Memory B cell (primary cell): Measurements from ENCODE around the gene TRIM43B.
"Not testable (repeated sequence)": the region's sequence is repeated elsewhere in the genome, so short reads cannot be mapped to it uniquely, and the experiment has no call there.

ENCODE experiments used
- ATAC-seq: fragments of 150-1000 bp; cut with Tn5 transposase; 2 replicates; pipeline ENCODE4 v1.10.0; 2021; ENCODE audit warnings: low read depth, mild to moderate bottlenecking, moderate library complexity
- DNase-seq, 2 donors: peaks; one replicate each; pipeline ENCODE4 v3.0.0; 2022; ENCODE audit warnings: low spot score in 2 of 2
- H3K27ac Mint-ChIP-seq: one replicate; pipeline ENCODE4 v1.8.0; 2022; ENCODE audit warnings: mild to moderate bottlenecking, moderate library complexity, mixed read lengths
- H3K27me3 Mint-ChIP-seq: one replicate; pipeline ENCODE4 v1.8.0; 2022; ENCODE audit warnings: mixed read lengths
- H3K36me3 Mint-ChIP-seq: one replicate; pipeline ENCODE4 v1.8.0; 2022; ENCODE audit warnings: mild to moderate bottlenecking, mixed read lengths
- H3K4me1 Mint-ChIP-seq: one replicate; pipeline ENCODE4 v1.8.0; 2022; ENCODE audit warnings: mixed read lengths
- H3K4me3 Mint-ChIP-seq: one replicate; pipeline ENCODE4 v1.8.0; 2022; ENCODE audit warnings: mild to moderate bottlenecking, moderate library complexity, mixed read lengths
- H3K9me3 Mint-ChIP-seq: one replicate; pipeline ENCODE4 v1.8.0; 2022; ENCODE audit warnings: mixed read lengths

Gene TRIM43B

DNA sequence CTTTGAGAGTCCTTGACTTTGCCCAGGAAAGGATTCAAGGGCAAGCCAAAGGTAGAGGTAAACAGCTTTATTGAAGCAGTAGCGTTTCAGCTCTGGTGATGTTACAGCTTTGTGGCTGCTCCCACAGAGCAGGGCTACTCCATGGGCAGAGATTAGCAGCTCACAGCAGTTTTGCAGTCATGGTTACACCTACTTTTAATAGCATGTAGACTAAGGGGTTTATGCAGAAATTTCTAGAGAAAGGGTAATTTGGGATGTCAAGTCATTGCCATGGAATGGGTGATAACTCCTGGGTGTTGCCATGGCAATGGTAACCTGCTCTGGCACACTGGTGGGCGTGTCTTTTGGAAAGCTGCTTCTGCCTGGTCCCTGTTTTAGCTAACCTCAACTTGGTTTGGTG is 18.0 kb downstream of the TRIM43B start:
- DNase-seq, H3K4me3 Mint-ChIP-seq, H3K9me3 Mint-ChIP-seq, H3K4me1 Mint-ChIP-seq, H3K27me3 Mint-ChIP-seq, ATAC-seq, H3K36me3 Mint-ChIP-seq, H3K27ac Mint-ChIP-seq: not testable (repeated sequence)

DNA sequence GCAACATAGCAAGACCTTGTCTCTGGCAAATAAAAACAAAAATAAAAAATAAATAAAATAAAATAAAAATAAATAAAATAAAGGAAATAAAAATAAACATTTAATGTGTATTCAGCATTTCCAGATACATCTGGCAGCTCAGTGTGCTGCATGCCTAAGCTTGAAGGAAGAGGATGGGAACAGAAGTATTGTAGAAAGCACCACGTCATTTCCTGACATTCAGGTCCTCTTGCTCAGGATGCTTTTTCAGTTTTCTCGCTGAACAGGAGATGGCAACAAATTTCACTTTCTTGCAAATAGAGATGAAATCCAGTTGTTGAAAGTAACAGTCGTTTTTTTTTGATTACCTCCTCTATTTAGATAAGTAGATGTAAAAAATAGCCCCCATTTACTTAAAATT is 21.3 kb downstream of the TRIM43B start:
- not testable (repeated sequence) for H3K4me1 Mint-ChIP-seq, DNase-seq, H3K36me3 Mint-ChIP-seq, H3K27ac Mint-ChIP-seq, H3K9me3 Mint-ChIP-seq, H3K4me3 Mint-ChIP-seq, ATAC-seq, H3K27me3 Mint-ChIP-seq

DNA sequence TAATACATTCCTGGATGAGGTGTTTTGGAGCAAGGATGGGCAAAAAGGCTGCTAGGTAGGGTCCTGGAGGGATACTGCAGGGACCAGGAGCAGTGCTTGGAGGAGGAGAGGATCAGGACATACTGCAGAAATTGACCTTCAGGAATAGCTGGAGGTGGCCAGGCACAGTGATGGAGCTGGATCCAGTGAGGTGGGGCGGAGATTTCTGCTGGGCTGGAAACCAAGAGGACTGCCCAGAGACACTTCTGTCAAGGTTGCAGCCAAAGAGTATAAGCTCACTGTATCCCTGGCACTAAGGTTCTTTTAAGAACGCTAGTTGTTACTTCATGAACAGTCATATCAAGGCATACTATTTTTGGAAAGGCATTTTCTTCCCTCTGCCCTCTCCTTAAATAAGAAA is 39.2 kb downstream of the TRIM43B start:
- H3K4me1 Mint-ChIP-seq, H3K27me3 Mint-ChIP-seq, ATAC-seq, H3K4me3 Mint-ChIP-seq, H3K27ac Mint-ChIP-seq, H3K36me3 Mint-ChIP-seq, H3K9me3 Mint-ChIP-seq, DNase-seq: not testable (repeated sequence)

DNA sequence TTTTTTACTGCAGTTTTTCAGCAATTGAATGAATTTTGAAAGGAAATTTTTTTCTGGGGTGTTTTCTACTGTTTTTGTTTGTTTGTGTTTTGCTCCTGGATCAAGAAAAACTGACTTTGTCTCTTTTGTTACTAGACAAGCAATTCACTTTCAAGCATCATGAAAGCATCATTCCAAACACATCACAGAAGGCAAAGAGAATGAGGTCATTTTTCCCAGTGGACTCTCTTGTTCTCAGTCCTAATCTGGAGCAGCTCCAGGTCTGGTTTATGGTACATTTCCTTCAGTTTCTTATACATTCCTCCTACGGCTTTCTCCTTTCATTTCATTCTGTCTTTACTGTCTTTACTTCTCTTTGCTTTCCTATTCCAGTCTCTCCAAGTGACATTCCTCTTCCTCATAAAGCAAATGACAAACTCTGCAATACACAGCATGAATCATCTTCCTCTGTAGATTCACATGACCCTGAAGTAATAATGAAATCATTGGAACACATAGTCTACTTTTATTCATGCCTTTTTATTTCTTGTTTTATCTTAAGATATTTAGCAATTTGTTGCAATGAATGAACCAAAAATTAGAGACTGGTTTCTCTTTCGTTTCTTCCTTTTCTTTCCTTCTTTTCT is 42.0 kb downstream of the TRIM43B start:
- not testable (repeated sequence) for H3K4me1 Mint-ChIP-seq, H3K27me3 Mint-ChIP-seq, H3K36me3 Mint-ChIP-seq, H3K27ac Mint-ChIP-seq, H3K9me3 Mint-ChIP-seq, DNase-seq, H3K4me3 Mint-ChIP-seq, ATAC-seq

DNA sequence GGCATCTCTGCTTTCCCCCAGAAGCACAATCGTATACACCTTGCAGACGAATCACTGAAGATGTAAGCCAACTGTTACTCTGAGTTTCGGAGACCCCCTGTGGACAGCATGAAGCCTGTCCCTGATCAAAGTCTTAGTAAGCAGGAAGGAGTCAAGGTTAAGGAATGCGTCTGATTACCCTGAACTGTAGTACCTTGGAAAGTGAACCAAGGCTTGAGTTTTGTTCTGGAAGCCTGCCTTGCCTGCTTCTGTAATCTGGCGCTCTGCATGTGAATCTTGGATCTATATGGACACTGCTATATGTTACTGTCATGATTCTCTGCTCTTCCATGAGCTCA is 48.7 kb downstream of the TRIM43B start:
- not testable (repeated sequence) for H3K4me1 Mint-ChIP-seq, H3K27ac Mint-ChIP-seq, H3K4me3 Mint-ChIP-seq, ATAC-seq, H3K27me3 Mint-ChIP-seq, DNase-seq, H3K36me3 Mint-ChIP-seq, H3K9me3 Mint-ChIP-seq

DNA sequence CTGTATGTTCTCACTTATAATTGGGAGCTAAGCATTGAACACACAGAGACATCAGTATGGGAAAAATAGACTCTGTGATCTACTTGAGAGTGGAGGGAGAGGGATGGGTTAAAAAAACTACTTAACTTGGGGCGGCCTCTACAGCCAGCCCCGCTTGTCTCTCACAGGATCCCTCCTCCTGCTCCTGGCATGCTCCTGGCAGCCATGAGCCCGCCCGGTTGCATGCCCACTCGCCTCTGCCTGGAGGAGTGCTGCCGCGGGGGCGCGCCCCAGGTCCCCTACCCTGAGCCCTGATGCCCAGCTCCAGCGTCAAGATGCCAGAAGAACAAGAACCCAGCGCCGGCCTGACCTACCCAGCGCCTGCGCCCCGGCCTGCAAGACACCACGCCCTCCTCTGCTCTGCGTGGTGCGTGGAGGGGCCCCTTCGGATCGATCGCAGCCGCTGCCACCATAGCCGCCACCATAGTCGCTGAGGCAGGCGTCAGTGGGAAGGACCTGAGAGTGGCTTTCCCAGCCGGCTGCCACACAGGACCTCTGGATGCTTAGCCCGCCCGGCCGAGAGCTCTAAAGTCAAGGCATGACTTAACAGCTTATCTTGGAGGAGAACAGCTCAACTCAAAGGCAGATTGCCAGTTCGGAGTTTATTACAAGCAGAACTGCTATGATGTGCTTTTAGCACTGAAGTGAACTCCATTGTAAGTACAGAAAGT is 49.2 kb downstream of the TRIM43B start:
- H3K9me3 Mint-ChIP-seq, H3K27me3 Mint-ChIP-seq, ATAC-seq, DNase-seq, H3K4me3 Mint-ChIP-seq, H3K27ac Mint-ChIP-seq, H3K4me1 Mint-ChIP-seq, H3K36me3 Mint-ChIP-seq: not testable (repeated sequence)

DNA sequence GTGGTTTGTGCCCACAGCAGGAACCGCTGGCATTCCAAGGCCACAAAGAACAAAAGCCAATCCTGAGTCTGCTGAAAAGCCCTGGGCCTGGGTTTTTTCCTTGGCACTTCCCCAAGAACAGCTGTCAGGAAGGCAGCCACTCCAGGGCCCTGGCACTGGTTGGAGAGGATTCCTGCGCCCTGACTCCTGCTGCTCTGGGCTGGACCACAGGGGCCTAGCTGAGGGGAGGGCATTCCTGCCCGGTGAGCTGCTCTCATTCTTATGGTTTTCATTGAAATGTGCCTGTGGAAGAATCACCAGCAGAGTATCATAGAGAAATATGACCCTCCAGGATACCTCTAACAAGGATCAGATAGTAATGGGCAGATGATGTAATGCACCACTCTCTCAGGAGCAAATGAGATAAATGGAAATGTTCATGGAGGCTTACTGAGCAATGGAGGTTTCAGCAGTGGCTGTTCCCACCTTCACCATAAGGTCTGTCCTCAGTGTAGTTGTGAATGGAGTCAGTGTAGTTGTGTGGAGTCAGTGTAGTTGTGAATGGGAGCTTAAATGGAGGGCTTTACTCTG is 50.0 kb downstream of the TRIM43B start:
- not testable (repeated sequence) for H3K4me1 Mint-ChIP-seq, ATAC-seq, H3K9me3 Mint-ChIP-seq, DNase-seq, H3K4me3 Mint-ChIP-seq, H3K27me3 Mint-ChIP-seq, H3K27ac Mint-ChIP-seq, H3K36me3 Mint-ChIP-seq

DNA sequence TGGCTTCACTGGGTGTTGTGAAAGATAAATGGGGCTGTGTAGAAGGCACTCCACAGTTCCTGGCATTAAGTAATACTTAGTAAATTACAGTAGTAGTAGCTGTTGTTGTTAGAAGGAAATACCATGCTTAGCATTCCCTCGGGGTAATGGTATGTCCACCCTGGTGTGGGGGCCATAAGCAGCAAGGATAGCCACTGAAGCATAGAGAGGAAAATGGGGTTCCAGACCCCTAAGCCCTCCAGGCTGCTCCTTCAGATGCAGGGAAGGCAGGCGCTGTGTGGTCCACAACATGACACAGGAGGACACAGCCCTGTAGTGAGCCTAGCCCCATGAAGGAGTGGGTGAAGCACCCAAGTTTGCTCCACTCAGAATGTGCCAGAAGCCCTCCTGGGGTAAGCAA is 50.6 kb downstream of the TRIM43B start:
- not testable (repeated sequence) for H3K4me3 Mint-ChIP-seq, H3K36me3 Mint-ChIP-seq, H3K4me1 Mint-ChIP-seq, ATAC-seq, H3K9me3 Mint-ChIP-seq, H3K27ac Mint-ChIP-seq, H3K27me3 Mint-ChIP-seq, DNase-seq

DNA sequence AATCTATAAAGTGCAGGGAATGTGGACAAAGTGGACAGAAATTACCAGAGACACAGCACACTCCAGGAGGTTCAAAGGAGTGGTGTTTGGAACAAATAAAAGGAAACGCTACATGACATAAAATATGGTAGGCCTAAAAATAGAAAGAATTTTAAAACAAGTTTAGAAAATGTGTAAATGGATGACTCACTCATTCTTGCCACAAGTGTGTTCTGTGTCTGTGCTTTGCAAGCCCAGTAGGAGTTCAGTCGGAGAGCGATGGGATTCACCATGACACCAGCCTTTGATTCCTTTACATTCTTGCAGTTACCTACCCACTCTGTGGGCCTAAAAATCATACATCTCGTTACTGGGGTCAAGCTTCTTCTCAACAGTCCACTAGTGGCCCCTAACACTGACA is 51.2 kb downstream of the TRIM43B start:
- H3K4me3 Mint-ChIP-seq, H3K4me1 Mint-ChIP-seq, H3K36me3 Mint-ChIP-seq, H3K27me3 Mint-ChIP-seq, DNase-seq, H3K9me3 Mint-ChIP-seq, ATAC-seq, H3K27ac Mint-ChIP-seq: not testable (repeated sequence)

DNA sequence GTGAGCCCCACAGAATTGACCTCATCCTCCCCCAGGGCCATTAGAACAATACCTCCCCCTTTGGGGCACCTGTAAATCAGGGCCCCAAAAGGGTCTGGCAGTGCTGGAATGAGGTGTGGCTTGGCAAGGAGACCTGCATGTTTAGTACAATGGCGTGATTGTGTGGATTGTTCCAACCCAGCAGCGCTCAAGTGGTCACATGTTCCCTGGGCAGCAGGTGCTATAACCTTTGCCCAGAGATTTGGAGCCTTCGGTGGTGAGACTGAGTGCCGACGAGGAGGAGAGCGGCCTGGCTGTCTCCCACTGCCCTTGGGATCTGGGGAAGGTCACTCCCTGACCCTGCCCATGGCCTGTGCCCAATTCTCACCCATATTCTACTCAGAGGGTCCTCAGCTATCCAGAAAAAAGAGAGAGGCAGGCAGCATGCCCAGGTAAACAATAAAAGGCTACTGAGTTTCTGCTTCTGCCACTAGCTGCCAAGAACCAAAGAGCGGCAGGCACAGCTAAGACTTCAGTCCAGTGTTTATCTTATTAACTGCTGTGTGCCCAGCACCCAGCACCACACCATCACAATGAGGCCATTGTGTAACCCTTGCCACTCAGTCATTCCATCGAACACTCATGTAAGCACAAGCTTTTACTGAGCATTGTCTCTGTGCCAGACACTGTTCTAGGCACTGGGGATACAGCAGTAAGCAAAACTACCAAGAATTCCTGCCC is 54.6 kb downstream of the TRIM43B start:
- not testable (repeated sequence) for ATAC-seq, H3K36me3 Mint-ChIP-seq, H3K27ac Mint-ChIP-seq, H3K27me3 Mint-ChIP-seq, H3K4me3 Mint-ChIP-seq, H3K4me1 Mint-ChIP-seq, DNase-seq, H3K9me3 Mint-ChIP-seq

DNA sequence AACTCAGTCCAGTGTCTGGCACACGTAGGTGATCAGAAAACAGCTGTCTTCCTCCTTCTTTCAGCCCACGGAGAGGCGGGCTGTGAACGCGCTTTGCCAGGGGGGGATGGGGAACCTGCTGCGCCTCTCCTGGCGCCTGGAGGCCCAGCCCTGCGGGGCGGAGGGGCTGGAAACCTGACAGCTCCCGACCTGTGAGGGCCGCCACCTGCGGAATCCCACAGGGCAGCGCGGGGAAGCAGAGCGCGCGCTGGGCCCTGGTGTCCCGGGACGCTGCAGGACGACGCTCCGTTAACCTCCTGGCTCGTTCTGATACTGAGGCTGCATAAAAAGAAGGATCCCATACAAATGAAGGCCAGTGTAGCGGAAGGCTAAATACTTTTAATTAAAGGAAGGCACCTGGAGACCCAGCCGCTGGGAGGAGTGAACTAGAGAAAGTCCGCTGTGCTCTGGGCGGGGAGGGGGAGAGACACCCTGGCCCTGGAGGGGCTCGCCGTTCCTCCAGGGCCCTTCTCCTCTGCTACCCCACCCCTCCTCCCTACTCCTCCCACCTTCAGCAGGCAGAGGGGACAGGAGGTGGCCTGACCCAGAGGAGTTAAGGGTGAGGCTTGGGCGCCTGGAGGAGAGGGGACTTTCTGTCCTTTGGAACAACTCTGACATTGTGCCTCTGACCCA is 57.2 kb downstream of the TRIM43B start:
- not testable (repeated sequence) for H3K36me3 Mint-ChIP-seq, H3K4me1 Mint-ChIP-seq, H3K4me3 Mint-ChIP-seq, H3K27me3 Mint-ChIP-seq, DNase-seq, ATAC-seq, H3K9me3 Mint-ChIP-seq, H3K27ac Mint-ChIP-seq
